HepG2 (cell line): ENCODE results near the gene RTEL1. TPM values are rescaled to one million over a fixed set of nuclear protein-coding genes. Genes with fewer than 3 reads are reported as not detected.

Experiments
- AHR ChIP-seq: IDR thresholded peaks from 2 replicates; pipeline ENCODE4 v1.6.1; 2018; ENCODE audit warnings: missing genetic modification reagents, missing compliant biosample characterization
- ATF3 ChIP-seq: sonication (generic); formaldehyde crosslinking; IDR thresholded peaks from 2 replicates; pipeline ENCODE4 v1.4.0; 2020; ENCODE audit warnings: missing genetic modification reagents
- ATRX ChIP-seq: sonication (generic); formaldehyde crosslinking; IDR thresholded peaks from 2 replicates; pipeline ENCODE4 v1.4.0; 2020; ENCODE audit warnings: missing genetic modification reagents, borderline replicate concordance
- BCL6 ChIP-seq: IDR thresholded peaks from 2 replicates; pipeline ENCODE4 v1.6.1; 2016; ENCODE audit warnings: missing genetic modification reagents, missing compliant biosample characterization
- CEBPB ChIP-seq: IDR thresholded peaks from 2 replicates; pipeline ENCODE4 v1.6.1; 2011; ENCODE audit warnings: low read depth, low read length, improper control_type of control experiment, borderline replicate concordance
- CENPX ChIP-seq: sonication (generic); formaldehyde crosslinking; IDR thresholded peaks from 2 replicates; pipeline ENCODE4 v1.9.0; 2021; ENCODE audit warnings: mild to moderate bottlenecking, missing genetic modification reagents, moderate library complexity
- FOXC1 ChIP-seq: sonication (generic); formaldehyde crosslinking; IDR thresholded peaks from 2 replicates; pipeline ENCODE4 v1.8.0; 2022; ENCODE audit warnings: mild to moderate bottlenecking, missing genetic modification reagents, borderline replicate concordance
- HMG20B ChIP-seq: conservative IDR thresholded peaks from 2 replicates; pipeline ENCODE4 v1.6.1; 2016; ENCODE audit warnings: missing genetic modification reagents, missing compliant biosample characterization
- MED1 ChIP-seq: sonication (generic); formaldehyde crosslinking; IDR thresholded peaks from 2 replicates; pipeline ENCODE4 v1.4.0; 2020; ENCODE audit warnings: missing genetic modification reagents
- MYPOP ChIP-seq: sonication (generic); formaldehyde crosslinking; IDR thresholded peaks from 2 replicates; pipeline ENCODE4 v1.8.1; 2023; ENCODE audit warnings: mild to moderate bottlenecking, moderate library complexity, missing genetic modification reagents
- PRDM10 ChIP-seq: sonication (generic); formaldehyde crosslinking; IDR thresholded peaks from 2 replicates; pipeline ENCODE4 v1.4.0; 2020; ENCODE audit warnings: low read depth, missing genetic modification reagents
- SMAD9 ChIP-seq: sonication (generic); formaldehyde crosslinking; IDR thresholded peaks from 2 replicates; pipeline ENCODE4 v1.5.1; 2020; ENCODE audit warnings: mild to moderate bottlenecking, missing genetic modification reagents
- ZBTB1 ChIP-seq: sonication (generic); formaldehyde crosslinking; IDR thresholded peaks from 2 replicates; pipeline ENCODE4 v1.4.0; 2020; ENCODE audit warnings: missing genetic modification reagents, borderline replicate concordance
- ZGPAT ChIP-seq: IDR thresholded peaks from 2 replicates; pipeline ENCODE4 v1.6.1; 2016; ENCODE audit warnings: mild to moderate bottlenecking
- ZMYM4 ChIP-seq: sonication (generic); formaldehyde crosslinking; IDR thresholded peaks from 2 replicates; pipeline ENCODE4 v1.8.1; 2023; ENCODE audit warnings: mild to moderate bottlenecking, missing genetic modification reagents
- ZNF547 ChIP-seq: sonication (generic); formaldehyde crosslinking; IDR thresholded peaks from 2 replicates; pipeline ENCODE4 v1.5.1; 2020; ENCODE audit warnings: mild to moderate bottlenecking, missing genetic modification reagents
- ZNF558 ChIP-seq: sonication (generic); formaldehyde crosslinking; IDR thresholded peaks from 2 replicates; pipeline ENCODE4 v1.9.0; 2022; ENCODE audit warnings: mild to moderate bottlenecking, missing genetic modification reagents, borderline replicate concordance
- ZNF777 ChIP-seq: sonication (generic); formaldehyde crosslinking; IDR thresholded peaks from 2 replicates; pipeline ENCODE4 v1.4.0; 2020; ENCODE audit warnings: missing genetic modification reagents
- polyA plus RNA-seq, 8 experiments: library from polyadenylated mRNA; depleted of rRNA in 3 of 8; stranded (reverse) in 7 of 8; unstranded in 1 of 8; fragments of >200 nt; fragmentation: Illumina TruSeq in 4 of 8; extraction: Trizol in 4 of 8; gene quantifications; 2 replicates each; pipeline versions ENCODE4 v1.2.1 to v1.2.3, GENCODE V29; 2011 to 2016; ENCODE audit warnings: low read depth in 4 of 8, missing spikeins in 1 of 8, mixed read lengths in 1 of 8; ENCODE audit not compliant: insufficient read depth in 1 of 8
- total RNA-seq, 5 experiments: library from RNA; depleted of rRNA; stranded (reverse); fragments of >200 nt; fragmentation: Illumina TruSeq; extraction: Trizol; gene quantifications; 2 replicates each; pipeline ENCODE4 v1.2.3, GENCODE V29; 2016; ENCODE audit warnings: low read depth in 1 of 5
- TF ChIP-seq, protein P1 (sequence below): sonication (generic); formaldehyde crosslinking; IDR thresholded peaks from 2 replicates; pipeline ENCODE4 v1.5.1; 2020; ENCODE audit warnings: mild to moderate bottlenecking, missing genetic modification reagents, moderate library complexity

RTEL1 gene
- total and polyA plus RNA-seq, 2 of the 13 experiments (the other 11 are each of a cell fraction or from before 2014, with no cell fraction given), result 21.8 to 36.4 TPM

DNA sequence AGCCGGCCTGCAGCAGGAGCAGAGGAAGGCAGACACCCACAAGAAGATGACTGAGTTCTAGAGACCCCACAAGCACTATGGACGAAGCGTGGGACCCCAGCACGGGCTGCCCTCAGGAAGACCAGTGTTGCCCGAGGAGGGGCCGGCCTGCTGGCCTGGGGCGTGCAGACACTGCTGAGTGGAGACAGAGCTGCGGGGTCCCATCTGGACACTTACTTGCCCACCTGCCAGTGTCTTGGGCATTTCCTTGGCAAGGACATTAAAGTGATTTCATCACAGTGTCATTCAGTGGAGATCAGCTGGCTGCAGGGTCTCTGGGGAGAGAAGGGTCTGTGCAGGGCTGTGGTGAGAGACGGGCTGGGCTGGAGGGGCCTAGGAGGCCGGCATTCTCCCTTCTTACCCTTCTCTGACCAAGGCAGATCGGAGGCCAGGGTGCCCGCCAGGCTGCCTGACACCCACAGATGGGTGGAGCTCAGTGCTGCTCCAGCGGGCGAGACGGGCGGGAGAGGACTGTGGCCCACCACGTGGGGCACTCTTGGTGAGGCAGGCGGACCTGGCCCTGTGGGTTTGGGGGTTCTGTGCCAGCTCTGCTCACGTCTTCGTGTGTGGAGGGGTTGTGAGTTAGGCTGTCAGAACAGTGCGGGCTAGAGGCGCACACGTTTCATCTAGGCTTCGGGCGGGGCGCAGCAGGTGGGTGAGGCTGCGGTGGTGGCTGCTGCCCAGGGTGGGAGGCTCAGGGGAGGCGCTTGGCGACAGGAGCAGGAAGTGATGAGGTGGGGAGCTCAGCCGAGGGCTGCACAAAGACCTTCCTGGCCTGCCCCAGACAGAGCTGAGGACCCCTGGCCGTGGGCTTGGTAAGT lies 78.0 kb downstream of the RTEL1 start, which contains the start of gene LIME1 (continued):
- TF ChIP-seq ZBTB1 (CRISPR knock-in tag), result no peak
- no peak for TF ChIP-seq HMG20B (CRISPR knock-in tag)
- TF ChIP-seq CEBPB, result 0 out of 2 replicates have a peak, but pooled peaks have one; percentile 6
- no peak for TF ChIP-seq BCL6 (CRISPR knock-in tag)
- TF ChIP-seq ZNF777 (CRISPR knock-in tag), result no peak
- no peak for TF ChIP-seq ZNF558 (CRISPR knock-in tag)
- TF ChIP-seq AHR (CRISPR knock-in tag), result no peak
- TF ChIP-seq MED1 (CRISPR knock-in tag), result no peak
- no peak for TF ChIP-seq PRDM10
- no peak for TF ChIP-seq MYPOP (CRISPR knock-in tag)
- TF ChIP-seq ZMYM4 (CRISPR knock-in tag), result no peak
- TF ChIP-seq ATF3 (CRISPR knock-in tag), result no peak
- no peak for TF ChIP-seq ATRX (CRISPR knock-in tag)
- TF ChIP-seq ZNF547 (CRISPR knock-in tag), result no peak
- no peak for TF ChIP-seq FOXC1
- TF ChIP-seq CENPX, result no peak
- TF ChIP-seq SMAD9 (CRISPR knock-in tag), result no peak
- TF ChIP-seq, protein P1, sequence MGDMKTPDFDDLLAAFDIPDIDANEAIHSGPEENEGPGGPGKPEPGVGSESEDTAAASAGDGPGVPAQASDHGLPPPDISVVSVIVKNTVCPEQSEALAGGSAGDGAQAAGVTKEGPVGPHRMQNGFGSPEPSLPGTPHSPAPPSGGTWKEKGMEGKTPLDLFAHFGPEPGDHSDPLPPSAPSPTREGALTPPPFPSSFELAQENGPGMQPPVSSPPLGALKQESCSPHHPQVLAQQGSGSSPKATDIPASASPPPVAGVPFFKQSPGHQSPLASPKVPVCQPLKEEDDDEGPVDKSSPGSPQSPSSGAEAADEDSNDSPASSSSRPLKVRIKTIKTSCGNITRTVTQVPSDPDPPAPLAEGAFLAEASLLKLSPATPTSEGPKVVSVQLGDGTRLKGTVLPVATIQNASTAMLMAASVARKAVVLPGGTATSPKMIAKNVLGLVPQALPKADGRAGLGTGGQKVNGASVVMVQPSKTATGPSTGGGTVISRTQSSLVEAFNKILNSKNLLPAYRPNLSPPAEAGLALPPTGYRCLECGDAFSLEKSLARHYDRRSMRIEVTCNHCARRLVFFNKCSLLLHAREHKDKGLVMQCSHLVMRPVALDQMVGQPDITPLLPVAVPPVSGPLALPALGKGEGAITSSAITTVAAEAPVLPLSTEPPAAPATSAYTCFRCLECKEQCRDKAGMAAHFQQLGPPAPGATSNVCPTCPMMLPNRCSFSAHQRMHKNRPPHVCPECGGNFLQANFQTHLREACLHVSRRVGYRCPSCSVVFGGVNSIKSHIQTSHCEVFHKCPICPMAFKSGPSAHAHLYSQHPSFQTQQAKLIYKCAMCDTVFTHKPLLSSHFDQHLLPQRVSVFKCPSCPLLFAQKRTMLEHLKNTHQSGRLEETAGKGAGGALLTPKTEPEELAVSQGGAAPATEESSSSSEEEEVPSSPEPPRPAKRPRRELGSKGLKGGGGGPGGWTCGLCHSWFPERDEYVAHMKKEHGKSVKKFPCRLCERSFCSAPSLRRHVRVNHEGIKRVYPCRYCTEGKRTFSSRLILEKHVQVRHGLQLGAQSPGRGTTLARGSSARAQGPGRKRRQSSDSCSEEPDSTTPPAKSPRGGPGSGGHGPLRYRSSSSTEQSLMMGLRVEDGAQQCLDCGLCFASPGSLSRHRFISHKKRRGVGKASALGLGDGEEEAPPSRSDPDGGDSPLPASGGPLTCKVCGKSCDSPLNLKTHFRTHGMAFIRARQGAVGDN, result no peak
- TF ChIP-seq ZGPAT (CRISPR knock-in tag), result no peak
